Cardiac muscle cell (in vitro differentiated cells and primary cell): ENCODE data around the gene ZNF276. TPM values are rescaled to one million over a fixed set of nuclear protein-coding genes. Genes with fewer than 3 reads are reported as not detected.

ENCODE experiments used
- DNase-seq, 2 donors: peaks; one replicate each; pipeline versions ENCODE4 v3.0.0 to v3.0.0-alpha.2; 2010 to 2017; ENCODE audit warnings: low read depth in 1 of 2, low spot score in 1 of 2
- H3K27ac ChIP-seq: fragments of 200-600 bp; sonication (generic); 2 replicates; pipeline ENCODE4 v1.5.1; 2016
- H3K27me3 ChIP-seq: fragments of 200-600 bp; sonication (generic); 2 replicates; pipeline ENCODE4 v1.6.0; 2016; ENCODE audit warnings: control low read depth
- H3K36me3 ChIP-seq: fragments of 200-600 bp; sonication (generic); 2 replicates; pipeline ENCODE4 v1.5.1; 2016; ENCODE audit warnings: control low read depth
- H3K4me1 ChIP-seq: fragments of 200-600 bp; sonication (generic); 2 replicates; pipeline ENCODE4 v1.8.1; 2017; ENCODE audit warnings: low read depth, mild to moderate bottlenecking, mixed run types
- H3K4me3 ChIP-seq: fragments of 200-600 bp; sonication (generic); 2 replicates; pipeline ENCODE4 v1.5.1; 2016; ENCODE audit warnings: mild to moderate bottlenecking
- H3K9me3 ChIP-seq: fragments of 200-600 bp; sonication (generic); 2 replicates; pipeline ENCODE4 v1.5.1; 2017; ENCODE audit warnings: low read depth, mild to moderate bottlenecking, control low read depth
- polyA plus RNA-seq: library from polyadenylated mRNA; unstranded; fragments of >200 nt; fragmentation: Nextera tagmentation; extraction: Ambion mirVana; gene quantifications from 2 replicates; pipeline ENCODE4 v1.2.1, GENCODE V29; 2016
- total RNA-seq: library from RNA; depleted of rRNA; stranded (reverse); fragments of >200 nt; gene quantifications from 2 replicates; pipeline ENCODE4 v1.2.3, GENCODE V29; 2016
- TF ChIP-seq, protein P1 (sequence below): IDR thresholded peaks from 2 replicates; pipeline ENCODE4 v1.5.1; 2012; ENCODE audit warnings: low read depth, mild to moderate bottlenecking, low read length

ZNF276 gene
- total and polyA plus RNA-seq, 2 experiments from 2014 or later, result 16.2 to 43.2 TPM

DNA sequence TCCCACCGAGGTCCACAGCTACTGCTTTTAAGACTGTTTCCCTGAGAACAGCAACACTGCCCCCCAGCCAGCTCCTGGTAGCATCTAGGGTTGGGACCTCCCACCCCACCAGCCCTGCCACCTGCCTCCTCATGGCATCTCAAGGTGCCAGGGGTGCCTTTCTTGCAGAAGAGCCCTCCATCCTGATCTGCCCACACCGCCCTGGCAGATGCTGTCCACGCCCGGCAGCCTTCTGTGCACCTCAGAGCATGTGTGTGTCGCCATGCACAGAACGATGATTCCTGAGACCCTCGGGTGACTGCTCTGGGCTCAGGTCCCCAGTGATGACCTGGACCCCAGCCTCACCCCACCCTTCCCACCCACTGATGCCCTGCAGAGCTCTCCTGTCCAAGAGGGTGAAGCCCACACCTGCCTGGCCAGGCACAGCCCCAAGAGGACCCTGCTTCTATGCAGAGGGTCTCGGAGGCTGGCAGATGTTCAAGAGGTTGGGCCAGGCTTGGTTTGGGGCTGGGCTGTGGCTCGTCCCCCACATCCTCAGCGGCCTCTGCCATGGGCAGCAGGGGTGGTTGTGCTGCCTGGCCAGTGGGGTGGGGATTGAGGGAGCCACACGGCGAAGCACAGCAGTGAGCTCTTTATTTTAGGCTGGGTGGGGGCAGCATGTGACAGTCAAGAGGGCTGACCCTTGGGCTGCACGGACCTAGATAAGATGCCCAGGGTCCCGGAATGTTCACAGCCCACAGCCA is 14.6 kb upstream of the ZNF276 start:
- Histone ChIP-seq H3K36me3 (no peaks in the 10 kb centered on the region), H3K9me3 (no peaks in the 10 kb centered on the region), H3K27ac (no peak overlapping the region), H3K27me3 (no peaks in the 10 kb centered on the region), H3K4me1 (no peaks in the 10 kb centered on the region), H3K4me3 (no peak overlapping the region)
- TF ChIP-seq, protein P1, sequence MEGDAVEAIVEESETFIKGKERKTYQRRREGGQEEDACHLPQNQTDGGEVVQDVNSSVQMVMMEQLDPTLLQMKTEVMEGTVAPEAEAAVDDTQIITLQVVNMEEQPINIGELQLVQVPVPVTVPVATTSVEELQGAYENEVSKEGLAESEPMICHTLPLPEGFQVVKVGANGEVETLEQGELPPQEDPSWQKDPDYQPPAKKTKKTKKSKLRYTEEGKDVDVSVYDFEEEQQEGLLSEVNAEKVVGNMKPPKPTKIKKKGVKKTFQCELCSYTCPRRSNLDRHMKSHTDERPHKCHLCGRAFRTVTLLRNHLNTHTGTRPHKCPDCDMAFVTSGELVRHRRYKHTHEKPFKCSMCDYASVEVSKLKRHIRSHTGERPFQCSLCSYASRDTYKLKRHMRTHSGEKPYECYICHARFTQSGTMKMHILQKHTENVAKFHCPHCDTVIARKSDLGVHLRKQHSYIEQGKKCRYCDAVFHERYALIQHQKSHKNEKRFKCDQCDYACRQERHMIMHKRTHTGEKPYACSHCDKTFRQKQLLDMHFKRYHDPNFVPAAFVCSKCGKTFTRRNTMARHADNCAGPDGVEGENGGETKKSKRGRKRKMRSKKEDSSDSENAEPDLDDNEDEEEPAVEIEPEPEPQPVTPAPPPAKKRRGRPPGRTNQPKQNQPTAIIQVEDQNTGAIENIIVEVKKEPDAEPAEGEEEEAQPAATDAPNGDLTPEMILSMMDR, result no peak
- DNase-seq, result no peak

DNA sequence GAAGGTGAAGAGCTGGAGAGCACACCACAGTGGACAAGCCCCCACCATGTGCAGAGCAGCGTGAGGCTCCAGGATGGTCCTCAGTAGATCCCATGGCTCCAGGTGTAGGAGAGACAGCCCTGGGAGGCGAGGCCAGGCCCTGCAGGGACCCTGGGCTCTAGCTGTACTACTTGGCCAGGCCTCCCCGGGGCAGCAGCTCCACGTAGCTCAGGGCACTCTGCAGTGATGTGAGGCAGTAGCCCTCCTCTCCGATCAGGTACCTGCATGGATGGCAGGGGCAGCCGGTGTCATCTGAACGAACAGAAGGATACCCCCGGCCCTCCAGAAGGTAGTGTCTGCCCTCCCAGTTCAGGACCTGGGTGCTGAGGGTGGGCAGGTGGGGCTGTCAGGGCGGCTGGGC is 13.6 kb upstream of the ZNF276 start:
- Histone ChIP-seq H3K4me3 (no peak overlapping the region), H3K4me1 (peaks cover 4% of the 10 kb centered on the region), H3K36me3 (no peaks in the 10 kb centered on the region), H3K27ac (no peak overlapping the region), H3K27me3 (no peaks in the 10 kb centered on the region), H3K9me3 (no peaks in the 10 kb centered on the region)
- no peak for DNase-seq
- TF ChIP-seq, protein P1, result no peak

DNA sequence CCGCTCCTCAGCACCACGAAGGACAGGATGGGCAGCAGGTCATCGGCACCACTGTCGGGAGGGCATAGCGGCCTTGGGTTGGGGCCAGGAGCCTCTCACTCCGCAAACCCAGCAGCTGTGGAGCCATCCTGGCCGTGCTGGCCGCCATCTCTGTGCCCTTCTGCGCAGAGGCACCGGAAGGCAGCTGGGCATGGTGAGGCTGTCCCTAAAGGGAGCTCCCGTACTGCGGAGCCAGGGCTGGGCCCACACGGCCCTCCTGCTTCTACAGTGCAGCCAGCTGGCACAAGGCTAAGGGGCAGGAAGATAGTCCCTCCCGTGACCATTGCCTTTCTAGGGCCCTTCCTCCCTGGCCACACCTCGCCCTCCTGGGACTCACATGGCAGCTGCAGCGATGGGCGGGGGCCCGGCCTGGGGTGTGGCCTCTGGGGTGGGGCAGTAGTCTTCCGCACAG is 12.8 kb upstream of the ZNF276 start:
- TF ChIP-seq, protein P1, result no peak
- H3K4me3 ChIP-seq, result no peak overlapping the region
- H3K4me1 ChIP-seq, result peaks cover 4% of the 10 kb centered on the region
- DNase-seq, result no peak
- no peaks in the 10 kb centered on the region for H3K27me3 ChIP-seq
- no peaks in the 10 kb centered on the region for H3K9me3 ChIP-seq
- no peak overlapping the region for H3K27ac ChIP-seq
- H3K36me3 ChIP-seq, result no peaks in the 10 kb centered on the region

DNA sequence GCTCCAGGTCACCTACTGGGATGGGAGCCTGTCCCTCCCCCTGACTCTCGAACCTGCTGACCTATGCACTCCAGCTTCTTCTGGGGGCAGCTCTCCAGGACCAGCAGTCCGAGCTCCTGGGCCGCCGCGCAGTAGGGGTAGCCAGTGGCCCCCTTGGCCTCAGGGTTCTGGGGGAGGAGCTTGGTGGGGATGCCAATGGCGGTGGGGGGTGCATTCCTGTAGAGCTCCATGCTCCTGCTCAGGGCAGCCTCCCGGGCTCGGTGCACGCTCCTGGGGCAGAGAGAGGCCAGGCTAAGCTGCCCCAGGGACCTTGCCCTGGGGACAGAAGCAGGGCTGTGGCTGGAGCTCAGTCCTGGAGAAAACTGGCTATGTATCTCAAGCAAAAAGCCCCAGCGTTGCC is 12.2 kb upstream of the ZNF276 start:
- Histone ChIP-seq H3K4me3 (no peak overlapping the region), H3K27ac (no peak overlapping the region), H3K27me3 (no peaks in the 10 kb centered on the region), H3K4me1 (peaks cover 4% of the 10 kb centered on the region), H3K9me3 (no peaks in the 10 kb centered on the region), H3K36me3 (no peaks in the 10 kb centered on the region)
- DNase-seq, result no peak
- TF ChIP-seq, protein P1, result no peak

DNA sequence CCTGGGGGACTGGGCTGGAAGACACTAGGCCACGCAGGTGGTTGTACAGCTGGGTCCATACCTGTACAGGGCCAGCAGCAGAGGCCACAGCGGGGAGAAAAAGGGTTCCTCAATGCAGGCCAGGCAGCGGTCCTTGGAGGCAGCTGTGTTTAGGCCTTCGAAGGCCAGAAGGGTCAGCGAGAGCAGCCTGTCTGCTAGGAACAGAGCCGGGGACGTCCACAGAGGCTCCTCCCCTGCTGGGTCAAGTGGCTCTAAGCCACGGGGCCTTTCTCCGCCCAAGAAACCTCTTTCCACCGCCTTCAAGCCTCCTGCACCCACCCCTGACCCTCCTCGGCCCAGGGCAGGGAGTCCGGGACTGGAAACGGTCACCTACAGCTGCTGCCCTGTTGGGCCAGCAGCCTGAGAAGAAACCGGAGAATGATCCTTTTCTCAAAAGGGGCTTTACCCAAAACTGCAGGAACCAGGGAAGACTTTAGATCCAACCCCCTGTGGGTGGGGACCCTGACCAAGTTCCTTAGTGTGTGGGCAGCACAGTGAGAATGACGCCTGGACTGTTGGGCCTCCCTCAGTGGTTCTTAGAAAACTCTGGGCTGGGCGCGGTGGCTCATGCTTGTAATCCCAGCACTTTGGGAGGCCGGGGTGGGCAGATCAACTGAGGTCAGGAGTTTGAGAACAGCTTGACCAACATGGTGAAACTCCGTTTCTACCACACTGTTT is 11.5 kb upstream of the ZNF276 start:
- Histone ChIP-seq H3K27ac (no peak overlapping the region), H3K4me1 (peaks cover 4% of the 10 kb centered on the region), H3K9me3 (no peaks in the 10 kb centered on the region), H3K36me3 (no peaks in the 10 kb centered on the region), H3K4me3 (no peak overlapping the region), H3K27me3 (no peaks in the 10 kb centered on the region)
- TF ChIP-seq, protein P1, result no peak
- no peak for DNase-seq
